PC-9 (cell line): ENCODE results near the gene CAPN14. TPM values are rescaled to one million over a fixed set of nuclear protein-coding genes. Genes with fewer than 3 reads are reported as not detected.

Experiments used
- BruUV-seq: library from RNA; stranded (reverse); fragments of 400-500 nt; replicated peaks from 2 replicates; lab custom pipeline; 2021; lab: Mats Ljungman, UMichigan
- CTCF ChIA-PET: fragments of 300-600 bp; sonication (Branson Sonifier 250); formaldehyde crosslinking; loops from one replicate; lab custom pipeline; 2022; ENCODE audit warnings: antibody characterized with exemption; lab: Charles Lee
- POLR2A ChIA-PET: fragments of 300-600 bp; sonication (Branson Sonifier 250); formaldehyde crosslinking; loops from one replicate; lab custom pipeline; 2022; ENCODE audit warnings: antibody characterized with exemption; ENCODE audit not compliant: unreplicated experiment; lab: Charles Lee
- DNase-seq, 2 experiments: peaks; one replicate each; pipeline versions ENCODE4 v3.0.0 to v3.0.0-alpha.2; 2015 to 2022; ENCODE audit warnings: mixed read lengths in 1 of 2
- H2AFZ ChIP-seq: fragments of 200-600 bp; sonication (generic); 2 replicates; pipeline ENCODE4 v1.8.1; 2017; ENCODE audit warnings: antibody characterized with exemption
- H3F3A ChIP-seq: fragments of 200-600 bp; sonication (generic); 2 replicates; pipeline ENCODE4 v1.8.1; 2017; ENCODE audit warnings: antibody characterized with exemption, mild to moderate bottlenecking, low read depth; ENCODE audit not compliant: insufficient read depth
- H3K27ac ChIP-seq: fragments of 200-600 bp; sonication (generic); 2 replicates; pipeline ENCODE4 v1.6.1; 2016; ENCODE audit warnings: mixed run types
- H3K27me3 ChIP-seq: fragments of 200-600 bp; sonication (generic); 2 replicates; pipeline ENCODE4 v1.6.1; 2016; ENCODE audit warnings: low read depth, mixed run types; ENCODE audit not compliant: insufficient read depth
- H3K36me3 ChIP-seq: fragments of 200-600 bp; sonication (generic); 2 replicates; pipeline ENCODE4 v1.6.1; 2016; ENCODE audit warnings: low read depth, mixed run types
- H3K4me1 ChIP-seq: fragments of 200-600 bp; sonication (generic); replicated peaks from 2 replicates; pipeline ENCODE4 v1.6.1; 2016; ENCODE audit warnings: mixed run types; ENCODE audit not compliant: insufficient read depth
- H3K4me2 ChIP-seq: fragments of 200-600 bp; sonication (generic); 2 replicates; pipeline ENCODE4 v1.6.1; 2017; ENCODE audit warnings: mixed run types
- H3K4me3 ChIP-seq: fragments of 200-600 bp; sonication (generic); 2 replicates; pipeline ENCODE4 v1.6.1; 2016; ENCODE audit warnings: mixed run types
- H3K79me2 ChIP-seq: fragments of 200-600 bp; sonication (generic); 2 replicates; pipeline ENCODE4 v1.6.1; 2017; ENCODE audit warnings: low read depth, mixed run types
- H3K9me2 ChIP-seq: fragments of 200-600 bp; sonication (generic); 2 replicates; pipeline ENCODE4 v1.8.1; 2017; ENCODE audit warnings: mild to moderate bottlenecking; ENCODE audit not compliant: insufficient read depth
- H3K9me3 ChIP-seq: fragments of 200-600 bp; sonication (generic); 2 replicates; pipeline ENCODE4 v1.8.1; 2016; ENCODE audit warnings: low read depth; ENCODE audit not compliant: insufficient read depth
- H4K20me1 ChIP-seq: fragments of 200-600 bp; sonication (generic); 2 replicates; pipeline ENCODE4 v1.8.1; 2017; ENCODE audit not compliant: insufficient read depth
- EZH2 ChIP-seq: fragments of 200-600 bp; sonication (generic); IDR thresholded peaks from 2 replicates; pipeline ENCODE4 v1.8.0; 2017; ENCODE audit warnings: antibody characterized with exemption, low read depth
- intact Hi-C: fragments of 100-400 bp; cut with micrococcal nuclease; formaldehyde crosslinking; loops from one replicate; pipeline ENCODE4 v1.10.0; 2022; ENCODE audit not compliant: unreplicated experiment
- total RNA-seq: library from RNA; stranded (reverse); gene quantifications from 2 replicates; pipeline ENCODE4 v1.2.3, GENCODE V29; 2021
- TF ChIP-seq, protein P1 (sequence below): fragments of 200-600 bp; sonication (generic); conservative IDR thresholded peaks from 2 replicates; pipeline ENCODE4 v1.6.1; 2017; ENCODE audit warnings: mixed run types, antibody characterized with exemption, mild to moderate bottlenecking, moderate library complexity

CAPN14 gene
- total RNA-seq, 1 experiment from 2014 or later, result 0.35 TPM

DNA sequence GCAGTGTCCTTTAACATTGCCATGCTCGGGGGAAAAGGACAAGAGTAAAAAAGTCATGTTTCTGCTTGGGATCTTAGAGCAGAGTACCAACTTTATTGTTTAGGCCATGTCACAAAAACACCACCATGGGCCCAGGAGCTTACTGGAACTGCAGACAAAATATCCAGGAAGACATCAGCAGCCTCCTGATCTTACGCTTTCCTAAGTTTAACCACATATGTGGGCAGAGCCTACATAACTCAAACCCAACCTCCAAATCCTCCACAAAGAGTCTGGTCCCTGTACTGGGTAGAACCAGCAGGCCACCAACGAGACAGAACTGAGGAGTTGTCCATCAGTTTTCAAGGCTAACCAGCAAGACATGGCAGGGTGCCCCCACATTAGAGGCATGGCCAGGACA is 89.4 kb downstream of the CAPN14 start:
- Histone ChIP-seq H3K9me3 (no peaks in the 10 kb centered on the region), H3K79me2 (peaks cover 98% of the 10 kb centered on the region), H3K27me3 (no peaks in the 10 kb centered on the region), H3F3A (peaks cover 44% of the 10 kb centered on the region), H3K4me2 (no peak overlapping the region), H3K36me3 (no peaks in the 10 kb centered on the region; the same call in 1 of the 2 replicates), H4K20me1 (peaks cover 3% of the 10 kb centered on the region; the same call in 1 of the 2 replicates), H3K9me2 (no peaks in the 10 kb centered on the region), H3K4me3 (no peak overlapping the region), H2AFZ (no peak overlapping the region), H3K4me1 (peaks cover 74% of the 10 kb centered on the region), H3K27ac (no peak overlapping the region)
- no TSS peak for BruUV-seq
- intact Hi-C loops, result no loop called here
- DNase-seq, result no peak
- CTCF ChIA-PET, result no interaction called here
- POLR2A ChIA-PET, result no interaction called here
- no peak for TF ChIP-seq EZH2
- TF ChIP-seq, protein P1, sequence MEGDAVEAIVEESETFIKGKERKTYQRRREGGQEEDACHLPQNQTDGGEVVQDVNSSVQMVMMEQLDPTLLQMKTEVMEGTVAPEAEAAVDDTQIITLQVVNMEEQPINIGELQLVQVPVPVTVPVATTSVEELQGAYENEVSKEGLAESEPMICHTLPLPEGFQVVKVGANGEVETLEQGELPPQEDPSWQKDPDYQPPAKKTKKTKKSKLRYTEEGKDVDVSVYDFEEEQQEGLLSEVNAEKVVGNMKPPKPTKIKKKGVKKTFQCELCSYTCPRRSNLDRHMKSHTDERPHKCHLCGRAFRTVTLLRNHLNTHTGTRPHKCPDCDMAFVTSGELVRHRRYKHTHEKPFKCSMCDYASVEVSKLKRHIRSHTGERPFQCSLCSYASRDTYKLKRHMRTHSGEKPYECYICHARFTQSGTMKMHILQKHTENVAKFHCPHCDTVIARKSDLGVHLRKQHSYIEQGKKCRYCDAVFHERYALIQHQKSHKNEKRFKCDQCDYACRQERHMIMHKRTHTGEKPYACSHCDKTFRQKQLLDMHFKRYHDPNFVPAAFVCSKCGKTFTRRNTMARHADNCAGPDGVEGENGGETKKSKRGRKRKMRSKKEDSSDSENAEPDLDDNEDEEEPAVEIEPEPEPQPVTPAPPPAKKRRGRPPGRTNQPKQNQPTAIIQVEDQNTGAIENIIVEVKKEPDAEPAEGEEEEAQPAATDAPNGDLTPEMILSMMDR, result no peak

DNA sequence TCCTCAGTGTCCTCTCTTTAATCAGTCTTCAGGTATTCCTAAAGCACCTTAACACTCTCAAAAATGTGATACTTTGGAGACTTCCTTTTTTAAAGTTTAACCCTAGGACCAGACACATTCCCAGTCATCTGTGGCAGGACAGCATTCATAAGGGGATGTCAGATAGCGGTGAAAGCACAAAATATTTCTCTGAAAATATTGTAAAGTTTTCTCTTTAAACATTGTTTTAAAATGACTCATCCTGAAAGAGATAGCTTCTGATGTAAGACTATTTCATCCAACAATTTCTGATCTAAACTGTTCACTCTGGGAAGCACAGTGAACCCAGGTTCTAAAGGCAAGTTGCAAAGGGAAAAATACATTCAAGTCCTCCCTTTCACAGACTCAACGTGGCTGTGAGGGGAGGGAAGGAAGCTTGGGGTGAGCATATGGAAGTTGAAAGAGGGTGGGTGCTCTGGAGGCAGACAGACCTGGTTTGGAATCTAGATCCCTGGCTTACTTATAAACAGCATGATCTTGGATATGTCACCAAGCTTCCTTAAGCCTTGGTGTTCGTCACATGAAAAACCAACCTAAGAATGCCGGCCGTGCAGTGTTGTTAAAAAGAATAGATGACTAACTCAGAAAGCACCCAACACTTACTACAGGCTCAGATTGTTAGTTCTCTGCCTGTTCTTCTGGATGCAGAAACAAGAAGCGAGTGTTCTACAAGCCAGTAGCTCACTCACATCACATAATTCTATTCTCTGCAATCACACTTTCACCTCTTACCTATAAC is 91.2 kb downstream of the CAPN14 start:
- POLR2A ChIA-PET, result interaction anchor here (0.6 to 0.8 kb wide), 2 partner anchors 146 to 147 kb away, joined by 6 read pairs; no protein-coding TSS in a partner anchor
- peak overlapping the region; percentile 77 for H3K27ac ChIP-seq
- CTCF ChIA-PET, result no interaction called here

DNA sequence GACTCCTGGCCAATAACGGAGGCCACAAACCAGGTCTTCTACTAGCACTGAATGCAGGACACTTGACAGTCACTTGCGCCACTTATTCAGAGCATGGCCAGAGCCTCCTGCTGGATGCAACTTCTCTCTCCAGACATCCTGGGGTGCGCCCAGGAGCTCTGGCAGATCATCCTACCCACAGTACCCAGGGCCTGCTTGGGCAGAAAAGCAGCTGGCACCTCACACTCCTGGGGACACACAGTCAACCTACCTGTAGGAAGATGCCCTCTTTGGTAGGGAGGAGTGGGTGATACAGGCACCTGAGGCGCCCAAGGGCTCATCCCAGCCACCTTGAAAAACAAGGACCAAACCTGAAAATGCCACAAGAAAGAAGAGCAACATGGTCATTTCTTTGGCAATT is 92.4 kb downstream of the CAPN14 start:
- peaks cover 24% of the 10 kb centered on the region; the same call in 1 of the 2 replicates for H3F3A ChIP-seq
- POLR2A ChIA-PET, result no interaction called here
- intact Hi-C loops, result no loop called here
- DNase-seq, result no peak
- H3K4me2 ChIP-seq, result 0 out of 2 replicates have a peak overlapping the region, but pooled peaks have one; percentile 72
- CTCF ChIA-PET, result no interaction called here
- peak overlapping the region; percentile 77; the same call in 1 of the 2 replicates for H3K27ac ChIP-seq
- H3K27me3 ChIP-seq, result no peaks in the 10 kb centered on the region
- H3K4me1 ChIP-seq, result peaks cover 45% of the 10 kb centered on the region
- no peaks in the 10 kb centered on the region for H3K9me3 ChIP-seq
- TF ChIP-seq EZH2, result no peak
- TF ChIP-seq, protein P1, result no peak
- no peaks in the 10 kb centered on the region for H3K9me2 ChIP-seq
- BruUV-seq, result no TSS peak
- H3K4me3 ChIP-seq, result no peak overlapping the region
- no peaks in the 10 kb centered on the region; the same call in 1 of the 2 replicates for H3K36me3 ChIP-seq
- H4K20me1 ChIP-seq, result peaks cover 3% of the 10 kb centered on the region; the same call in 1 of the 2 replicates
- no peak overlapping the region for H2AFZ ChIP-seq
- peaks cover 90% of the 10 kb centered on the region for H3K79me2 ChIP-seq

More for the DNA sequence above, 91.2 kb downstream of the CAPN14 start:
- intact Hi-C loops, result no loop called here
- Histone ChIP-seq H3K4me3 (peak overlapping the region; percentile 29; the same call in 1 of the 2 replicates), H3K9me2 (no peaks in the 10 kb centered on the region), H3F3A (peaks cover 26% of the 10 kb centered on the region; the same call in 1 of the 2 replicates), H4K20me1 (peaks cover 3% of the 10 kb centered on the region; the same call in 1 of the 2 replicates), H3K9me3 (no peaks in the 10 kb centered on the region), H3K4me1 (peaks cover 56% of the 10 kb centered on the region), H3K27me3 (no peaks in the 10 kb centered on the region), H3K79me2 (peaks cover 92% of the 10 kb centered on the region), H2AFZ (no peak overlapping the region), H3K36me3 (no peaks in the 10 kb centered on the region; the same call in 1 of the 2 replicates), H3K4me2 (peak overlapping the region; percentile 72)
- peak in 1 of 2 experiments; percentile 83 for DNase-seq
- no TSS peak for BruUV-seq
- no peak for TF ChIP-seq EZH2
- TF ChIP-seq, protein P1, result no peak

Other genes with a start within 250 kb of the CAPN14 start
- gene GALNT14, start 79.1 kb downstream of the CAPN14 start, total RNA-seq, result 2.4 and 3.1 TPM in 2 replicates
- gene EHD3, start 16.6 kb upstream of the CAPN14 start, total RNA-seq, result 1.8 and 1.9 TPM in 2 replicates
- gene XDH, start 197.2 kb upstream of the CAPN14 start, total RNA-seq, result 5.7 and 7.7 TPM in 2 replicates